CD4-positive, alpha-beta T cell treated with Interferon gamma for 1 hour (primary cell): ENCODE measurements around the gene BCAS4.

ENCODE experiments used
- DNase-seq: peaks from one replicate; pipeline ENCODE4 v3.0.0-alpha.2; 2020

The BCAS4 gene

DNA sequence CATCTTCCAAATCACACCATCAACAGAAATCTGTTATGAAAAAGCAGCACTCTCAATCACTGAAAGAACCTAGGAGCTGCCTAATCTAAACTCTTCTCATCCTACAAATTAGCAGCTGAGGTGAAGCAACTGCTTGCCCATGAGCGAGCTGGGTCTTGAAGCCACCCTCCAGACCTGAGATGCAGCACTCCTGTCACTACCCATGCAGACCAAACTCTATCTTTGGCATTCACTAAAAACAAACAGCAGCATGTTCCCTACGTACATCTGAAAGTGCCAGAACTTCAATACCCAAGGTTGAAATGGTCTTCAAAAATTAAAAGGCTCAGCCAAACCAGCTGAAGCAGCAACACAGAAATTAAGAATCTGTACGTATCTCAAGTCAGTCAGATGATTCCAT, 122.1 kb downstream of the BCAS4 start:
- no peak for DNase-seq

DNA sequence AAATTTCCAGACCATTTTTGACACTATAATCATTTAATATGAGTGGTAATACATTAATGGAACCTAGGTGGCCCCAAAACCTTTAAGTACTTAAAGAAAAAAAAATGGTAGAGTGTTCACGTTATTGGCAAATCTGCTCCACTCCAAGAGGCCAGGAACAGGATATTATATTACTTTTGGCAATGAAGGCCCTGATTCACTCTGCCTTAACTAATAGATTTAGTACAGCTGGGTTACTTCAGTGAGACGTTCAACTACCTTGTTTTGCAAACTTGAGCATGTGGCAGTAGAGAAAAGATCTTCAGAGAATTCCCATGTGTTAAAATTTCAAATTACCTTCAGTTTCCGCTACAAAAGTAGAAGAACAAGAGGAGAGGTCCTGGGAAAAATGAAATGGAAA, 123.5 kb downstream of the BCAS4 start:
- DNase-seq: no peak

DNA sequence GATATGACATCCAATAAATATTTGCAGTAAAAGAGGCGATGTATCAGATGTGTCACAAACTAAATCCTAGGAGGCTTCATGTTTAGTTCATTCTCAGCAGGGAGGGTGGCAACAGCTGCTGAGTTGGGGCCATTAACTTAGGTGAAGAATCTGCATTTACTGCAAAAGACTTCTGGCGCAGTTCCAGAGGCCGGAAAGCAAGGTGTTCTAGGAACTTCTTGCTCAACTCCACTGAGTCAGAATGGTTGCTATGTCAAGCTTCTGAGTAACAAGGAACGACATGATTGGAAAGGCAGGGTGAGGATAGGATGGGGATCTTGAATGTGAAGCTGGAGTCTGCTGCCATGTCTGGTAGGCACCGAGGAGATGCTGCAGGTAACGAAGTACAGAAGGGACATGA, 124.7 kb downstream of the BCAS4 start:
- DNase-seq: no peak

DNA sequence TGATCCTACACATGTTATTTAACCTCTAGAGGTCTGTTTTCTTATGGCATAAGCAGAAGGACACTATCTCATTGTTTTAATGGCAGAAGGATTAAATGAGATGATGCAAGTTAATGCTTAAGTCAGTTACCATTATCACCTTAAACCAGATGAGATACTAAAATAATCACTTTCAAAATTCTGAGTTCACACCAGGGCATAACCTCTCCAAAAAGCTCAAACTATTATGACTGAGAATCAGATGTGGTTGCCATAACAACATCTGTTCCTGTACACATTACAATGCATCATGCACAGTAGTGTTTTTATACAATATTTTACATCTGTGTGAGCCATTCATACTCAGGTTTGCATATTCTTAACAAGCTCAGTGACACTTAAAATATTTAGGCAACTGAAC, 126.1 kb downstream of the BCAS4 start:
- DNase-seq: no peak

DNA sequence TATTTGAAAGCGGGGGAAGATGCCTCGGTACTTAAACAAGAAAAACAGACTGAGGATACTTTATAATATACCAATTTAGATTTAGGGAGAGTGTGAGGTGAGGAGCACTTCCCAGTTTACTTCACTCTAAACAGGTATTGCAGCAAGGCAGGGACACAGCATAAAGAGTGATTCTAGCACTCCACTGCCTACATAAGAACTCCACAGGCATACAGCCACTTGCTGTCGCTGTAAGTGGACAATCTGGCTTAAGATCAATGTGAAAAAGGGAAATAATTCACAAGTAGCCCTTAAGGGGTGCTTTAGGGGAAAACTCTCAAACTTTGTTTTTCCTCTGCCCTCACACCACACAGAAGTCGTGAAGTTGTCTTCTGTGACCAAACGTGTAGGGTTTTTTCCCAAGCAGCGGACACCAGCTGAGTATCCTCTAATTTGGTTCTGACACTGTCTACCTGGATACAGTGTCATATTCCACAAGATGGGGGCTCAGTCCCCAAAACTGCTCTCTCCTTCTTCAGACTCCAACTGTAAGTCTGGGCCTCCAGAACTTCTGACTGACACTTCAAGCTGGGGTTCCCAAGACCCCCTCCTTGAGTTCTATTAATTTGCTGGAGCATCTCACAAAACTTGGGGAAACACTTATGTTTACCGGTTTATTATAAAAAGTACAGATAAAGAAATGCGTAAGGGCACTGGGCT, 127.1 kb downstream of the BCAS4 start:
- DNase-seq: no peak

DNA sequence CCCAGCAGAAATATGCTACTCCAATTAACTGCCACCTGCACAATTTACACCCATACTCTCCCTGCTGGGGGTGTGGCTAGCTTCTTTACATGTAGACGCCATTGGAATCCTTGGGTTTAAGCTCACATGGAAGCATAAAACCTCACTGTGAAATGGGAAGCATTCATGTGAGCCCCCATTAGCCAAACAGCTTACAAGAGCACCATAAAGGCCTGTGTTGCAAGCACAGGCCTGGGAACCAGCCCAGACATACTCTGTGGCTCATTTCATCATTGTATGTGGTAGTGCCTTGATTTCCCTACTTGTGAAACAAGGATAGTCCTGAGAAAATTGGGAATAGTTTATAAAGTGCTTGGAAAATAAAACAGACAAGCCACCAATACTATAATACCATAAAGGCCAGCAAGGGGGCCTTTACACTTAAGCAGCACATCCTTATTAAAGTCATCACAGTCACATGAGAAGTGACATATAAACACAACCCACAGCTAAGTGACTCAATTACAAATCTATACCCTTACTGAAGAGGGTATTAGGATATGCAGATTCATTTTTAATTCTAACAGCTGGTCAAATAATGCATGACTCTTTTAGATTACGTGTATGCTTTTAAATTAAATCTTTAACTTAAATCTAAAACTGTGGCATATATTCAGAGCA, 129.5 kb downstream of the BCAS4 start:
- no peak for DNase-seq

DNA sequence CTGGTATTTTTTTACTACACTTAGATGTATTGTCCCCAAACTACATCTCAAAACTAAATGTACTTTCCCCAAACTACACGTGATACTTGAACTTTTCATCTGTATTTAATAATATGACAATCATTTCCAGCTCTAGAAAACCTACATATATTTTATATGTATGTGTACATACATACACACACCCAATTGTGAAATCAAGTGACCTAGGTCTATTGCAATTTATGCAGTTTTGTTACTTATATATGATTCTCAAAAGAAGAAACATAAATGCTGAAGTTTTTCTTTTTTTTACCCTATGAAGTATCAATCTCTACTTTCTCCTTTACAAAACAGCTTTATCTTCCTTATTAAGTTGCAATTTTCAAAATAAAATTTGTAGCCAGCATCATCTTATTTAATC, 131.7 kb downstream of the BCAS4 start:
- no peak for DNase-seq
